Esophagus muscularis mucosa (tissue), 4 donors: ENCODE data around the gene SPOCK3.

Experiments
- EP300 ChIP-seq: sonication (generic); formaldehyde crosslinking; IDR thresholded peaks from one replicate; pipeline ENCODE4 v1.6.1; 2017; ENCODE audit warnings: antibody characterized with exemption
- POLR2A ChIP-seq: fragments of 450-650 bp; IDR thresholded peaks from one replicate; pipeline ENCODE4 v1.6.1; 2017; ENCODE audit warnings: antibody characterized with exemption, moderate library complexity, mild to moderate bottlenecking, low read depth
- TF ChIP-seq, protein P1 (sequence below), 3 experiments: fragments of 200-600 bp in 2 of 3; fragments of 450-650 bp in 1 of 3; sonication (generic) in 2 of 3; IDR thresholded peaks; one replicate each; pipeline ENCODE4 v1.5.1; 2017 to 2019; ENCODE audit warnings: antibody characterized with exemption in 3 of 3, mild to moderate bottlenecking in 2 of 3, moderate library complexity in 1 of 3

DNA sequence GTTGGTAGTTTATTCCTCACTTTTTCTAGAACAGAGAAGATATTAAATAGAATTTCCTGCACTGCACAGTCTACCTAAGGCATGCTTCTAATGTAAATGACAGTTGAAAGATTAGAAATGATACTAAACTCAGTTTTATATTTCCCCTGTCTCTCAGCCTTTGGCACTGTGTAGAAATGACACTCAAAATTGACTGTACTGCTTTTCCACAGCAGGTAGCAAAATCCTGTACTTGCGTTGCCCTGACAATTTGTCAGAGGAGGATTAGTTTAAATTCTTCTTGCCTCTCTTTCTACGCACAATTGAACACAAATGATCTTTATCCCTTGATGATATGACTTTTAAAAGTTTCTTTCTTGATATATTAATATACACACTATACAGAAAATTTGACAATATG, 347.6 kb downstream of the SPOCK3 start:
- TF ChIP-seq EP300 (no peak), POLR2A (no peak)
- TF ChIP-seq, protein P1, sequence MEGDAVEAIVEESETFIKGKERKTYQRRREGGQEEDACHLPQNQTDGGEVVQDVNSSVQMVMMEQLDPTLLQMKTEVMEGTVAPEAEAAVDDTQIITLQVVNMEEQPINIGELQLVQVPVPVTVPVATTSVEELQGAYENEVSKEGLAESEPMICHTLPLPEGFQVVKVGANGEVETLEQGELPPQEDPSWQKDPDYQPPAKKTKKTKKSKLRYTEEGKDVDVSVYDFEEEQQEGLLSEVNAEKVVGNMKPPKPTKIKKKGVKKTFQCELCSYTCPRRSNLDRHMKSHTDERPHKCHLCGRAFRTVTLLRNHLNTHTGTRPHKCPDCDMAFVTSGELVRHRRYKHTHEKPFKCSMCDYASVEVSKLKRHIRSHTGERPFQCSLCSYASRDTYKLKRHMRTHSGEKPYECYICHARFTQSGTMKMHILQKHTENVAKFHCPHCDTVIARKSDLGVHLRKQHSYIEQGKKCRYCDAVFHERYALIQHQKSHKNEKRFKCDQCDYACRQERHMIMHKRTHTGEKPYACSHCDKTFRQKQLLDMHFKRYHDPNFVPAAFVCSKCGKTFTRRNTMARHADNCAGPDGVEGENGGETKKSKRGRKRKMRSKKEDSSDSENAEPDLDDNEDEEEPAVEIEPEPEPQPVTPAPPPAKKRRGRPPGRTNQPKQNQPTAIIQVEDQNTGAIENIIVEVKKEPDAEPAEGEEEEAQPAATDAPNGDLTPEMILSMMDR (IDR thresholded peaks at IDR 0.05): no peak
